GM13976 (cell line): Measurements from ENCODE around the gene CALU.

Experiments
- DNase-seq: peaks from one replicate; pipeline ENCODE4 v3.0.0; 2012; ENCODE audit warnings: low spot score
- in situ Hi-C: fragments of 300-500 bp; cut with MboI; formaldehyde crosslinking; loops from one replicate; pipeline ENCODE4 v1.12.0; 2022; ENCODE audit warnings: low sequenced_read_pairs, mixed read lengths, inconsistent platforms; ENCODE audit not compliant: unreplicated experiment
- TF ChIP-seq, protein P1 (sequence below): IDR thresholded peaks from 2 replicates; pipeline ENCODE4 v1.5.1; 2012; ENCODE audit warnings: borderline replicate concordance, mild to moderate bottlenecking; ENCODE audit not compliant: insufficient read depth; ENCODE audit errors: extremely low read depth, missing control alignments, control extremely low read depth

Gene CALU

DNA sequence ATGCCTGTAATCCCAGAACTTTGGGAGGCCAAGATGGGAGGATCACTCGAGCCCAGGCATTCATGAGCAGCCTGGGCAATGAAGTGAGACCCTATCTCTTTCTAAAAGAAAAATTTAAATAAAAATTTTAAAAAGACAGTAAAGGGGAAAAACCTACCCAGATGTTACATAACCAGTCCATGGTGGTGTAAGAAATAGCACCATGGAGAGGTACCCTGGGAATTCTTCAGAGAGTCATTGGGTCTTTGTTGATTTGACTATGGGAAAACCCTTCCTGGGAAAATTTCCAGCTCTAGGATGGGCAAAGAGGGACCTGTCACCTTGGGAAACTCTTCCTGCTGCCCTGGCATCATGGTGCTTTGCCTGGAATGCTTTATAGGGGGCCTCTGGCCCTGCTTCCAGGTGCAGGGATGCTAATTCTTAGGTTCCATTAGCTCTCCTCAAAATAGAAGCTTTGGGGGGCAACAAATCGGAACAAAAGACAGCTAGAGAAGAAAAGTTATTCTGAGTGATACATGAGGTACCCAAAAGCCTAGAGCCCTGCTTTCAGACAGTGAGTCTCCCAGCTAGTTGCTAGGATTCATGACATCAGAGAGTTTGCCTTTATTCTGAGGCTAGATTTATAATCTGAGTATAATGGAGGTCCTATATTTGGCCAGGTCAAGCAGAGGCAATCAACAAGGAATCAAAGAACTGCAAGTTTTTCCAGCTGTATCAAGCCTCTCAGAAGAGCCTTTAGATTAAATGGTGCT, 62.7 kb downstream of the CALU start:
- no peak for DNase-seq
- TF ChIP-seq, protein P1, sequence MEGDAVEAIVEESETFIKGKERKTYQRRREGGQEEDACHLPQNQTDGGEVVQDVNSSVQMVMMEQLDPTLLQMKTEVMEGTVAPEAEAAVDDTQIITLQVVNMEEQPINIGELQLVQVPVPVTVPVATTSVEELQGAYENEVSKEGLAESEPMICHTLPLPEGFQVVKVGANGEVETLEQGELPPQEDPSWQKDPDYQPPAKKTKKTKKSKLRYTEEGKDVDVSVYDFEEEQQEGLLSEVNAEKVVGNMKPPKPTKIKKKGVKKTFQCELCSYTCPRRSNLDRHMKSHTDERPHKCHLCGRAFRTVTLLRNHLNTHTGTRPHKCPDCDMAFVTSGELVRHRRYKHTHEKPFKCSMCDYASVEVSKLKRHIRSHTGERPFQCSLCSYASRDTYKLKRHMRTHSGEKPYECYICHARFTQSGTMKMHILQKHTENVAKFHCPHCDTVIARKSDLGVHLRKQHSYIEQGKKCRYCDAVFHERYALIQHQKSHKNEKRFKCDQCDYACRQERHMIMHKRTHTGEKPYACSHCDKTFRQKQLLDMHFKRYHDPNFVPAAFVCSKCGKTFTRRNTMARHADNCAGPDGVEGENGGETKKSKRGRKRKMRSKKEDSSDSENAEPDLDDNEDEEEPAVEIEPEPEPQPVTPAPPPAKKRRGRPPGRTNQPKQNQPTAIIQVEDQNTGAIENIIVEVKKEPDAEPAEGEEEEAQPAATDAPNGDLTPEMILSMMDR, result no peak
- in situ Hi-C loops, result no loop called here

DNA sequence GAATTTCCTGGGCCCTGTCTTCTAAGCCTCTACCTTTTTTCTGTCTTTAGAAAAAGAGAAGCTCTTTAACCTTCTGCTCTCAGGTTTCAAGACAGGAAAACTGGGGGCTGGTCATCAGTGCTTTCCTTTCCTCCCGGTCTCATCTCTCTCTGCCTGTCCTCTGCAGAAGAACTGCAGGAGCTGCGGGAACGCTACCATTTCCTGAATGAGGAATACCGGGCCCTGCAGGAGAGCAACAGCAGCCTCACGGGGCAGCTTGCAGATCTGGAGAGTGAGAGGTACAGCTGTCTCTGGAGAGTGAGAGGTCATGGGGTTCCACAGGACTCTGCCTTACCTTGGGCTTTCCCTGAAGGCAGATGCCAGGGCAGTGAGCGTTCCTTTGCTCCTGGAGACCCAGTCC, 65.3 kb downstream of the CALU start:
- in situ Hi-C loops, result no loop called here
- no peak for DNase-seq
- TF ChIP-seq, protein P1, result no peak

DNA sequence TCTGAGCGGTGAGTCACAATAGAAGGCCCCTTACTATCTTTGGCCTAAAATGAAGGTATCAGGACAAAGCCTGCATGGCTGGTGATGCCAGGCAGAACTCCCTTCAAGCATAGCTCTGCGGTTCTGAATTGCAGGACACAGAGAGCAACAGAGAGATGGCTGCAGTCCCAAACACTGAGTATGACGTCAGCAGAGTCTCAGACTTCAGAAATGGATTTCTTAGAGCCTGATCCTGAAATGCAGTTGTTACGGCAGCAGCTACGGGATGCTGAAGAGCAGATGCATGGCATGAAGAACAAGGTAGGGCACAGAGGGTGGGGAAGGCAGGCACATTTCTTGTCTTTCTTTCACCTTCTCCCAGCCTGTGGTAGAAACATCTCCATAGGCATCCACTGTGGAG, 66.1 kb downstream of the CALU start:
- in situ Hi-C loops, result no loop called here
- TF ChIP-seq, protein P1, result no peak
- DNase-seq, result no peak

DNA sequence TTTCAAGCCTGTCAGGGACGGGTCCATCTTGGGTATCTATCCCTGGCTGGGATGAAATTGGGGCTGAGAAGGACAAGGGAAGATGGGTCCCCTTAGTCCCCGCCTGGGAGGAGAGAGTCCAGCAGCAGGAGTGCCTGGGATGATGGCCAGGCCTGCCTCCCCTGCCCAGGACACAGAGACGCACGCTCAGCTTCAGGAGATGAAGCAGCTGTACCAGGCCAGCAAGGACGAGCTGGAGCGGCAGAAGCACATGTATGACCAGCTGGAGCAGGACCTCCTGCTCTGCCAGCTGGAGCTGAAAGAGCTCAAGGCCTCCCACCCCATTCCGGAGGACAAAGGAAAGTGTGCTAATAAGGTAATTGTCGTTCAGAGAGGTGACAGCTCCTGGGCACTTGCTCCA, 68.0 kb downstream of the CALU start:
- in situ Hi-C loops, result no loop called here
- DNase-seq, result no peak
- TF ChIP-seq, protein P1, result no peak

DNA sequence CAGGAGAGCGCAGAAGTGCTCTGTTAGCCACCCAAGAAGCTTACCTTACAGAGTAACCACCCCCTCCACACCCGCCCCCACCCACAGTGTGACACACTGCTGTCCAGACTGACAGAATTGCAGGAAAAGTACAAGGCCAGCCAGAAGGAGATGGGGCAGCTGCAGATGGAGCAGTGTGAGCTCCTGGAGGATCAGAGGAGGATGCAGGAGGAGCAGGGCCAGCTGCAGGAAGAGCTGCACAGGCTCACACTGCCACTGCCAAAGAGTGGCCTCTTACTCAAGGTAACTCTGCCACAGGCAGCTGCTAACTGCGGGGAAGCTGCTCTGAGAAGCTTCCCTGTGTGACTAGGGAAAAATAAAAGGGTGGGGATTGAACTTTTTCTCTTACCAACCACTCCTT, 70.2 kb downstream of the CALU start:
- in situ Hi-C loops, result no loop called here
- DNase-seq, result no peak
- TF ChIP-seq, protein P1, result no peak

DNA sequence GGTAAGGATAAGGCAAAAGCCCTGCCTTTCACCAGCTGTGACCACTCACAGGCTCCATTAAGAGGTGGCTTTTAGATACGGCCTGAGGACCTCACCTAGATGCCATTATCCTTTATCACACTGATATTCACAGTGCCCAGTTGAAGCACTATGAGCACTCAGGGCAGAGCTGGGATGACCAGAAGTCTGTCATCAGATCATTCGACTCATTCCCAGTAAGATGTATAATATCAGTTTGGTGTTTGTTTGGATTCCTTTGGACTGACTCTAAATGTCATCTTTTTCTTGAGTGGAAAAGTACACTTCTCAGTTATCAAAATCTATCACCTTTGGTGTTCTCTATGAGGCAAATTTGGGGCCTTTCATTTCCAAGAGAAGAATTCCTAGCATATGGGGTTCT, 71.3 kb downstream of the CALU start:
- DNase-seq, result no peak
- in situ Hi-C loops, result no loop called here
- TF ChIP-seq, protein P1, result no peak

DNA sequence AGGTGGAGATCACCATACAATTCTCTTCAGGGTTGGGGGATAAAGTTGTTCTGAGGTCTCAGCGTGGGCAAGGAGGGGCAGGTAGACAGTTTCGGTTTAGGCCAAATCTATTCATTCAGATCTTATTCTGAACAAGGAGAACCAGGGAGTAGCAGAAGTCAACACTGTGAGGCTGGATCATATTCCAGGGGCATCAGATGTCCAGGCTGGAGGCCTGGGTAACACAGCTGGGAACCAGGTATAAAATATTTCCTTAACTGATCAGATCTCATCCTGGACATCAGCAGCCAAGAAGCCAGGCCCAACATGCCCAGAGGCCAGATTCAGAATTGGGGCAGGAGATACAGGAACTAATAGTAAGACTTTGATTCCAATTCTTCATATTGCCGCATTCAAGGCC, 71.8 kb downstream of the CALU start:
- in situ Hi-C loops, result no loop called here
- TF ChIP-seq, protein P1, result no peak
- no peak for DNase-seq
